ENCODE measurements around the gene ILF3.

The ILF3 gene

DNA sequence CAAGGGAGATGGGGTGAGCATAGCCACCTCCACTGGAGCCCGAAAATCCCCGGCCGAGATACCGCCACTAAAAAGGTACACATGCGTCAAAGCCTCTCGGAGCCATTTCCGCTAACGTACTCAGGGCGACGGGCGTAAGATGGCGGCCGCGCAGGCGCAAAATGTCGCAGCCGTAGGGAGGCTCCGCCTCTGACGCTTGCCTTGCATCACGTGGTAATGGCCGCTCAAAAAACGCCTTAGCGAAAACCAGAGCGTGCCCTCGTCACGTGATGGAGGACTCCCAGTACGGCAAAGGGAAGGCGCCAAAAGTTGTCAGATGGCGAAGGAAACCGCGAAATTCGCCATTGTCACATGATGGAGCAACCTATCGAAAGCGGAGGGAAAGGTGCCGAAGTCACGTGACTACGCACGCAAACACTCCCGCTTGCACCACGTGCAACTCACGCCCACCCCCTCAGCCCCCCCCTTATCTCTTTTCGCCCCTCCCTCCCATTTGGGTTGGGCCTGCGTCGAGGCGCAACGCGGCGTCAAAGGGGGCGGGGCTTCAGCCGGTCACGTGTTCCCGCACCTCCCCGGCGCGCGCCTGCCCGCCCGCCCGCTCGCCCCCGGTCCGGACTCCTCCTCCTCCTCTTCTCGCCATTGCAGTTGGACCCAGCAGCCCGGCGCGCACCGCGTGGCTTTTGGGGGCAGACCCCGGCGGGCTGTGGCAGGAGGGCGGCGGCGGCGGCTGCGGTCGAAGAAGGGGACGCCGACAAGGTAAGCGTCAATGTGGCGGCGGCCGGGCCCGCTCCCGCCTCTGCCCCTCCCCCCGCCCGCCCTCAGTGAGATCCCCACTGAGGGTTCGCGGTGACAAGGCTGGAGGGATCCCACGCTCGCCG lies at the start of gene ILF3:
Gene ILF3, plus strand, starts transcription at position 615 of the 878 bp plus-strand sequence. CDS start 16,260 bp downstream, outside the sequence.
- in situ Hi-C loops (cut with MboI; ENCODE audit: low sequenced_read_pairs) = no loop called here

GRCh38 chr19:10604460-10604980 lies 49.6 kb upstream of the ILF3 start:
- in situ Hi-C loops (cut with MboI; ENCODE audit: low sequenced_read_pairs) = no loop called here

GRCh38 chr19:10611907-10612306 lies 42.2 kb upstream of the ILF3 start:
- in situ Hi-C loops (cut with MboI; ENCODE audit: low sequenced_read_pairs) = no loop called here

GRCh38 chr19:10612499-10613119 lies 41.5 kb upstream of the ILF3 start:
- in situ Hi-C loops (cut with MboI; ENCODE audit: low sequenced_read_pairs) = no loop called here

- in situ Hi-C loops (cut with MboI; ENCODE audit: low sequenced_read_pairs) = no loop called here
Measured at GRCh38 chr19:10615429-10616023, 38.6 kb upstream of the ILF3 start.

DNA sequence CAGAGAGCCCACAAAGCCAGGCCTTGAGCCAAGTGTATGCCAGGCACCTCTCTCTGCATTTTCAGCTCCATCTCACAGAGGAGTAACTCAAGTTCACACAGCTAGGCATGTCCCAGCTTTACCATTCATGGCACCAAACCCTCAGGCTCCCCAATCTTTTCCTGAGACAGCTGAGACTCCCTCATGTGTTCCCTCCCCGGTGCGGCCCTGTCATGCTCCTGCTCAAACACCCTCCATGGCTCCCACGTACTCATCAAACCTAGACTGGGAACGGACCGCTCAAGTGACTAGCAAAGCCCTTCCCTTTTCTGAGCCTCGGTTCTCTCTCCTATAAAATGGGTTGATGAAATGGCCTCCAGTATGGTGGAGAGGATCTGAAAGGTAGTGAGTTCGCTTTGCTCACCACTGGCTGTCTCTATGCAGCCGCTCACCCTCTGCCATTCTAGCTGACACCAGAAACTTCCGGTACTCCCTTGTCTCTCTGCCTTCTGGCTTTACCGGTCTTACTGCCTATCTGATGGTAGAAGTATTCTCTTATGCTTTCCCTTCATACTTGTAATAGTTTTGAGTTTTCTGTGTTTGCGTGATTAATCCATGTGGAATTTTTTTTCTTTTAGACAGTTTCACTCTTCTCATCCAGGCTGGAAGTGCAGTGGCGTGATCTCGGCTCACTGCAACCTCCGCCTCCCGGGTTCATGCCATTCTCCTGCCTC lies 36.6 kb upstream of the ILF3 start:
- in situ Hi-C loops (cut with MboI; ENCODE audit: low sequenced_read_pairs) = no loop called here

- in situ Hi-C loops (cut with MboI; ENCODE audit: low sequenced_read_pairs) = no loop called here
Measured at GRCh38 chr19:10618846-10619245, 35.3 kb upstream of the ILF3 start.

GRCh38 chr19:10620786-10621185 lies 33.4 kb upstream of the ILF3 start:
- in situ Hi-C loops (cut with MboI; ENCODE audit: low sequenced_read_pairs) = no loop called here

GRCh38 chr19:10621966-10622365 lies 32.2 kb upstream of the ILF3 start:
- in situ Hi-C loops (cut with MboI; ENCODE audit: low sequenced_read_pairs) = no loop called here

GRCh38 chr19:10624585-10624984 lies 29.6 kb upstream of the ILF3 start:
- in situ Hi-C loops (cut with MboI; ENCODE audit: low sequenced_read_pairs) = no loop called here

DNA sequence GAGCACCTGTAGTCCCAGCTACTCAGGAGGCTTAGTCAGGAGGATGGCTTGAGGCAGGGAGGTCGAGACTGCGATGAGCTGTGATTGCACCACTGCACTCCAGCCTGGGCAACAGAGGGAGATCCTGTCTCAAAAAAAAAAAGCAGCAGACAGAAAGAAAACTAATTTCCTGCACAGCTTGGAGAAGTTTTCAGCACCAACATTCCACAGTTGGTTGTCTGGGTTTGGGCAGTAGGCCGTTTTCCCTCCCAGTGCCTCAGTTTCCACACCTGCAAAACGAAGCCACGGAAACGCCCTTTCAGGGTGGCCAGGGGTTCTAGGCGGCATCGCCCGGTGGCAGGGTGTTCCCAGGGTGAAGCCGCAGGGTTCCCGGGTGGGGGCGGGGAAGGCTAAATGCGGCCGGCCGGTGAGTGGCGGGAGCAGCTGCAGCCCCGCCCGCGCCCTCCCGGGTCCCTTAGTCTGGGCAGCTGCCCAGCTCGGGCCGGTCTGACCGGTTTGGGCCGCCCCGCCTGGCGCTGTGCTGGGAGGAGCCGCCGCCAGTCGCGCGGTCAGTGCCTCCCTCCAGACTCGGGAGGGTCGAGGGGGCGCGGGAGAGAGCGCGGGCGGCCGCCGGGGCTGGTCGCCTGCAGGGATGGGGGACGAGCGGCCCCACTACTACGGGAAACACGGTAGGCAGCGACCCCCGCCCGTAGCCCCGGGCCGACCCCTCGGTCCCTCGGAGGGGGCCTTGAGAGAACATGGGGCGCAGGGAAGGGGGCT lies 29.0 kb upstream of the ILF3 start, which contains the start of gene SLC44A2:
Gene SLC44A2, plus strand, starts transcription at position 551 of the 759 bp plus-strand sequence. Its CDS starts 81 bp downstream, at position 632.
- in situ Hi-C loops (cut with MboI; ENCODE audit: low sequenced_read_pairs) = no loop called here

DNA sequence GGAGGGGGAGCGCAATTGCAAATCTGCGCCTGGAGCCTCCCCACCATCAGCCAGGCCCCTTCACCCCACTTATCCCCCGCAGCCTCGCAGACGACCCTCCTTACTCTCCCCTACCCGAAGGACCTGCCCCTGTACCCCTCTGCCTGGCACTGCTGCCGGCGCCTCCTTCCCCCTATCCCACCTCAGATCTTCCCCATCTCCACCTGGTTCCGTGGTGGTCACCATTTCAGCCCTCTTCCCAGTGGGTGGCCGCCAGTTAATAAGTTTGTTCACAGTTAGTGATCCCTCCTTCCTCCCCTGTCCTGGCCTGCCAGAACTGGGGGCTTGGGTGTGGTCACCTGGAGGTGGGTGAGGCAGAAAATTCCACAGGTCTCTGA lies 28.4 kb upstream of the ILF3 start:
- in situ Hi-C loops (cut with MboI; ENCODE audit: low sequenced_read_pairs) = no loop called here

- in situ Hi-C loops (cut with MboI; ENCODE audit: low sequenced_read_pairs) = no loop called here
Measured at GRCh38 chr19:10631874-10632273, 22.3 kb upstream of the ILF3 start.

DNA sequence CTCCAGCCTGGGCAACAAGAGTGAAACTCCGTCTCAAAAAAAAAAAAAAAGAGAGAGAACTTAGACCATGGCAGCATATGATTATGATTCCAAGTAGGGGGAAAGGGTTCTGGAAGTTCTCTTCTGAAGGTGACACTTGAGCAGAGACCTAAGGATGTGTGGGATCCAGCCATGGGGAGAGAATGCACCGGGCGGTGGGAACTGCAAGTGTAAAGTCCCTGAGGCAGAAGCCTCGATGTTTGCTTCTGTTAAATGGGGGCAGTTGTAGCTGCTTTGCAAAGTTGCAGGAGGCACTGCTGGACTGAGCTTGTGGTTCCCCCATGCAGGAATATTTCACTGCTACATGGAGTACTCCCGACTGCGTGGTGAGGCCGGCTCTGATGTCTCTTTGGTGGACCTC lies 19.7 kb upstream of the ILF3 start:
- in situ Hi-C loops (cut with MboI; ENCODE audit: low sequenced_read_pairs) = no loop called here

DNA sequence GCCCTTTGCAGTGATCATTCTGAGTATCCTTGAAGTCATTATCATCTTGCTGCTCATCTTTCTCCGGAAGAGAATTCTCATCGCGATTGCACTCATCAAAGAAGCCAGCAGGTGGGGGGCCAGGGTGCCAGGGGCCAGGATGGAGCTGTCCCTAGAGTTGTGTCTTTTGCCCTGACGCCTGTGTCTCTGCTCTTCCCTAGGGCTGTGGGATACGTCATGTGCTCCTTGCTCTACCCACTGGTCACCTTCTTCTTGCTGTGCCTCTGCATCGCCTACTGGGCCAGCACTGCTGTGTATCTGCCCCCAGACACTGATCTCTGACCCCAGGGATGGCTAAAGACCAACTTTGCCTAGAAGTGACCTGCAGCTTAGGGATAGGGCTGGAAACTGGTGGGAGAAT lies 19.2 kb upstream of the ILF3 start:
- in situ Hi-C loops (cut with MboI; ENCODE audit: low sequenced_read_pairs) = no loop called here

DNA sequence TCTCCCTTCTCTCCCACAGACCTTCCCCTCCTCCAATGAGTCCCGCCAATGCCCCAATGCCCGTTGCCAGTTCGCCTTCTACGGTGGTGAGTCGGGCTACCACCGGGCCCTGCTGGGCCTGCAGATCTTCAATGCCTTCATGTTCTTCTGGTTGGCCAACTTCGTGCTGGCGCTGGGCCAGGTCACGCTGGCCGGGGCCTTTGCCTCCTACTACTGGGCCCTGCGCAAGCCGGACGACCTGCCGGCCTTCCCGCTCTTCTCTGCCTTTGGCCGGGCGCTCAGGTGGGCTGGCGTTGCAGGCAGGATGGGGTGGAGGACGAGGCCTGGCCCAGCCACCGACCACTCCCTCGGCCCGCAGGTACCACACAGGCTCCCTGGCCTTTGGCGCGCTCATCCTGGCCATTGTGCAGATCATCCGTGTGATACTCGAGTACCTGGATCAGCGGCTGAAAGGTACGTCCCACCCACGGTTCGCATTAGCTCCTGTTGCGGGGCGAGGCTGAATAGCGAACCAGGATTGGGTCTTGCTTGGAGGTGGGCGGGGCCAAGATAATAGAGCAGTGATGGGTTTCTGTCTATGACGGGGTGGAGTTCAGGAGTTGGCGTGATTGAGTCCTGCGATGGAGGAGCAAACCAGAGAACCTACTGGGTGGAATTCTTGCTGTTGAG lies 17.7 kb upstream of the ILF3 start:
- in situ Hi-C loops (cut with MboI; ENCODE audit: low sequenced_read_pairs) = no loop called here

DNA sequence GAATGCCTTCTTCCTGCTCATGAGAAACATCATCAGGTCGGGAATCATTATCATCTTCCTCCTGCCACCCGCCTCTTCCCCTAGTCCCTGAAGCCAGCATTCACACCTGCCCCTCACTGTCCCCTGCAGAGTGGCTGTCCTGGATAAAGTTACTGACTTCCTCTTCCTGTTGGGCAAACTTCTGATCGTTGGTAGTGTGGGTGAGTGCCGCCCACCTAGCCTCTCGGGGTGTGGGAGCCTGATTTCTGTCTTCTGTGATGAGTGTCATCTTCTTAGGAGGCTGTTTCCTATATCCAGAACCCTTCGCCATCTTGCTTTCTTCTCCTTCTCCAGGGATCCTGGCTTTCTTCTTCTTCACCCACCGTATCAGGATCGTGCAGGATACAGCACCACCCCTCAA lies 16.3 kb upstream of the ILF3 start:
- in situ Hi-C loops (cut with MboI; ENCODE audit: low sequenced_read_pairs) = no loop called here

- in situ Hi-C loops (cut with MboI; ENCODE audit: low sequenced_read_pairs) = loop anchor here (5.0 kb wide), 1 partner anchor 58 kb away; no protein-coding TSS in a partner anchor
Measured at GRCh38 chr19:10639836-10640235, 14.3 kb upstream of the ILF3 start.

- in situ Hi-C loops (cut with MboI; ENCODE audit: low sequenced_read_pairs) = loop anchor here (5.0 kb wide), 1 partner anchor 58 kb away; no protein-coding TSS in a partner anchor
Measured at GRCh38 chr19:10640361-10640760, 13.8 kb upstream of the ILF3 start.
